Endothelial cell of umbilical vein (primary cell): ENCODE results near the gene PRPF8. TPM values are rescaled to one million over a fixed set of nuclear protein-coding genes. Genes with fewer than 3 reads are reported as not detected.
A peak's percentile ranks its signal among the peaks of the same experiment; 100 is the strongest.

ENCODE experiments used
- BruUV-seq: library from RNA; stranded (reverse); fragments of 400-500 nt; replicated peaks from 2 replicates; lab custom pipeline; 2021; lab: Mats Ljungman, UMichigan
- CTCF ChIA-PET: fragments of 300-600, 350-600 bp; sonication (Branson Sonifier 250); formaldehyde crosslinking; loops from one replicate; lab custom pipeline; 2021; ENCODE audit warnings: antibody characterized with exemption, inconsistent platforms; lab: Charles Lee
- POLR2A ChIA-PET: fragments of 300-600, 350-600 bp; sonication (Branson Sonifier 250); formaldehyde crosslinking; loops from one replicate; lab custom pipeline; 2021; ENCODE audit warnings: antibody characterized with exemption, inconsistent platforms; lab: Charles Lee
- DNase-seq: peaks from one replicate; pipeline ENCODE4 v3.0.0-alpha.2; 2011; ENCODE audit warnings: low read depth, low spot score
- FAIRE-seq: peaks from 2 replicates; lab custom pipeline; 2011; peaks lifted over from hg19 to GRCh38; lab: Jason Lieb, UNC
- H2AFZ ChIP-seq: 2 replicates; pipeline ENCODE4 v1.6.0; 2012; ENCODE audit warnings: low read depth, low read length, control low read depth, inconsistent platforms
- H3K27ac ChIP-seq: 2 replicates; pipeline ENCODE4 v1.5.1; 2011; ENCODE audit warnings: low read depth, mild to moderate bottlenecking, control low read depth, low read length, moderate library complexity; ENCODE audit not compliant: insufficient read depth
- H3K27me3 ChIP-seq, 2 experiments: 2 replicates each; pipeline versions ENCODE4 v1.6.0 to v1.6.1; 2011; ENCODE audit warnings: low read length in 2 of 2, mixed read lengths in 1 of 2; ENCODE audit not compliant: control insufficient read depth in 2 of 2, insufficient read depth in 2 of 2
- H3K36me3 ChIP-seq, 2 experiments: 2 replicates in 1 of 2; 3 replicates in 1 of 2; pipeline ENCODE4 v1.5.1; 2011; ENCODE audit warnings: low read length in 2 of 2, mild to moderate bottlenecking in 1 of 2, moderate library complexity in 1 of 2; ENCODE audit not compliant: control insufficient read depth in 2 of 2, insufficient read depth in 2 of 2; ENCODE audit errors: extremely low read depth in 1 of 2
- H3K4me1 ChIP-seq: 3 replicates; pipeline ENCODE4 v1.5.1; 2011; ENCODE audit warnings: mild to moderate bottlenecking, low read length; ENCODE audit not compliant: control insufficient read depth, insufficient read depth; ENCODE audit errors: extremely low read depth
- H3K4me2 ChIP-seq: 2 replicates; pipeline ENCODE4 v1.6.1; 2011; ENCODE audit warnings: low read length, control low read depth, mixed read lengths; ENCODE audit not compliant: insufficient read depth
- H3K4me3 ChIP-seq, 3 experiments: fragments of 200-600 bp in 1 of 3; sonication (generic), shearing (Covaris generic) in 1 of 3; replicated peaks in 1 of 3; 2 replicates each; pipeline ENCODE4 v1.5.1; 2011 to 2016; ENCODE audit warnings: control low read depth in 3 of 3, low read length in 3 of 3, mild to moderate bottlenecking in 2 of 3, inconsistent platforms in 1 of 3, low read depth in 1 of 3, moderate library complexity in 1 of 3; ENCODE audit not compliant: insufficient read depth in 1 of 3
- H3K79me2 ChIP-seq: 2 replicates; pipeline ENCODE4 v1.6.0; 2012; ENCODE audit warnings: low read length, inconsistent platforms; ENCODE audit not compliant: control insufficient read depth, insufficient read depth
- H3K9ac ChIP-seq: replicated peaks from 2 replicates; pipeline ENCODE3; 2011; ENCODE audit warnings: low read length, control low read depth; ENCODE audit not compliant: insufficient read depth; ENCODE audit errors: extremely low read depth
- H3K9me1 ChIP-seq: replicated peaks from 3 replicates; pipeline ENCODE4 v1.6.0; 2011; ENCODE audit warnings: mild to moderate bottlenecking, low read length; ENCODE audit not compliant: control insufficient read depth, insufficient read depth; ENCODE audit errors: extremely low read depth
- H3K9me3 ChIP-seq: replicated peaks from 2 replicates; pipeline ENCODE4 v1.5.1; 2012; ENCODE audit warnings: low read length, inconsistent platforms; ENCODE audit not compliant: control insufficient read depth, insufficient read depth
- H4K20me1 ChIP-seq: replicated peaks from 2 replicates; pipeline ENCODE3; 2011; ENCODE audit warnings: mild to moderate bottlenecking, low read length; ENCODE audit not compliant: control insufficient read depth, insufficient read depth; ENCODE audit errors: extremely low read depth
- CTCF ChIP-seq, 2 donors: IDR thresholded peaks; 1 replicate in 1 of 2; 2 replicates in 1 of 2; pipeline ENCODE4 v1.5.1; 2011; ENCODE audit warnings: low read length in 2 of 2, mild to moderate bottlenecking in 2 of 2, moderate library complexity in 2 of 2, control low read depth in 1 of 2, inconsistent platforms in 1 of 2, low read depth in 1 of 2; ENCODE audit not compliant: insufficient read depth in 1 of 2; ENCODE audit errors: extremely low read depth in 1 of 2
- EZH2 ChIP-seq: IDR thresholded peaks from 2 replicates; pipeline ENCODE4 v1.6.1; 2012; ENCODE audit warnings: borderline replicate concordance, low read depth, mild to moderate bottlenecking, moderate library complexity, low read length, inconsistent platforms; ENCODE audit not compliant: severe bottlenecking
- FOS ChIP-seq: IDR thresholded peaks from 2 replicates; pipeline ENCODE4 v1.6.1; 2011; ENCODE audit warnings: mild to moderate bottlenecking, low read length, moderate library complexity, borderline replicate concordance; ENCODE audit not compliant: insufficient read depth
- GATA2 ChIP-seq: IDR thresholded peaks from 2 replicates; pipeline ENCODE4 v1.7.0; 2011; ENCODE audit warnings: low read depth, mild to moderate bottlenecking, moderate library complexity, mixed read lengths, low read length; ENCODE audit not compliant: insufficient read length, insufficient read depth
- JUN ChIP-seq: IDR thresholded peaks from 2 replicates; pipeline ENCODE4 v1.6.1; 2011; ENCODE audit warnings: borderline replicate concordance, low read depth; ENCODE audit not compliant: insufficient read length, insufficient read depth
- MAX ChIP-seq: IDR thresholded peaks from 2 replicates; pipeline ENCODE4 v1.6.1; 2011; ENCODE audit not compliant: insufficient read depth, insufficient read length
- MYC ChIP-seq: IDR thresholded peaks from one replicate; pipeline ENCODE4 v1.6.1; 2011; ENCODE audit warnings: mild to moderate bottlenecking, low read depth, low read length
- POLR2A ChIP-seq: IDR thresholded peaks from 2 replicates; pipeline ENCODE4 v1.6.1; 2012; ENCODE audit warnings: low read depth, mild to moderate bottlenecking, control low read depth, low read length
- POLR2AphosphoS5 ChIP-seq: IDR thresholded peaks from 2 replicates; pipeline ENCODE4 v1.6.1; 2012; ENCODE audit warnings: low read depth, mild to moderate bottlenecking, control low read depth, low read length, moderate library complexity; ENCODE audit not compliant: insufficient read depth
- dilution Hi-C: fragments of 300-500 bp; cut with MboI; formaldehyde crosslinking; loops from one replicate; pipeline ENCODE4 v1.15.0; 2019; ENCODE audit warnings: low sequenced_read_pairs; ENCODE audit not compliant: extremely low pct_ligation_motif_present
- intact Hi-C: fragments of 100-400 bp; cut with micrococcal nuclease; formaldehyde crosslinking; loops from one replicate; pipeline ENCODE4 v1.10.0; 2022
- polyA plus RNA-seq, 4 experiments: library from polyadenylated mRNA; depleted of rRNA in 3 of 4; stranded (reverse) in 3 of 4; unstranded in 1 of 4; fragments of >200 nt; gene quantifications; 2 replicates each; pipeline versions ENCODE4 v1.2.1 to v1.2.3, GENCODE V29; 2011 to 2012; ENCODE audit warnings: missing spikeins in 1 of 4
- total RNA-seq: library from RNA; stranded (reverse); gene quantifications from 2 replicates; pipeline ENCODE4 v1.2.3, GENCODE V29; 2021

PRPF8 gene
- total and polyA plus RNA-seq, 2 donors (not counting 3 experiments of a cell fraction or from before 2014, with no cell fraction given), result 215 to 301 TPM

- no peaks in the 10 kb centered on the region for H3K79me2 ChIP-seq
- dilution Hi-C loops, result no loop called here
- H3K36me3 ChIP-seq, result peaks cover 2 to 48% of the 10 kb centered on the region in 2 experiments
- BruUV-seq, result no TSS peak
- H3K27ac ChIP-seq, result no peak overlapping the region
- no peak overlapping the region for H3K4me2 ChIP-seq
- DNase-seq, result no peak
- intact Hi-C loops, result no loop called here
- ChIA-PET POLR2A (no interaction called here), CTCF (interaction anchor here (1.1 to 2.7 kb wide), 2 partner anchors 12 to 62 kb away, joined by 3 to 7 read pairs; no protein-coding TSS in a partner anchor)
- H3K9ac ChIP-seq, result no peak overlapping the region
- no peaks in the 10 kb centered on the region for H3K9me3 ChIP-seq
- H2AFZ ChIP-seq, result no peak overlapping the region
- H3K4me3 ChIP-seq, result no peak overlapping the region
- no peaks in the 10 kb centered on the region for H3K4me1 ChIP-seq
- no peaks in the 10 kb centered on the region for H3K9me1 ChIP-seq
- no peaks in the 10 kb centered on the region for H3K27me3 ChIP-seq
- H4K20me1 ChIP-seq, result no peaks in the 10 kb centered on the region
- FAIRE-seq, result no peak
- TF ChIP-seq JUN (no peak), POLR2A (peak; percentile 49)
Measured at GRCh38 chr17:1636732-1637285, 47.9 kb downstream of the PRPF8 start.

- Histone ChIP-seq H3K9me3 (no peaks in the 10 kb centered on the region), H3K36me3 (peaks cover 2 to 48% of the 10 kb centered on the region in 2 experiments), H3K27me3 (no peaks in the 10 kb centered on the region), H3K9ac (no peak overlapping the region), H3K4me2 (no peak overlapping the region), H3K4me1 (no peaks in the 10 kb centered on the region), H3K27ac (no peak overlapping the region), H2AFZ (no peak overlapping the region), H3K79me2 (no peaks in the 10 kb centered on the region), H3K4me3 (no peak overlapping the region), H4K20me1 (no peaks in the 10 kb centered on the region), H3K9me1 (no peaks in the 10 kb centered on the region)
- ChIA-PET POLR2A (no interaction called here), CTCF (interaction anchor here (0.7 to 1.4 kb wide), 4 partner anchors 10 to 62 kb away, joined by 3 to 4 read pairs (median 3); partner anchors contain the start of gene RILP)
- DNase-seq (no peak), FAIRE-seq (no peak)
- TF ChIP-seq GATA2 (no peak), MAX (no peak), POLR2A (no peak), JUN (no peak), POLR2AphosphoS5 (no peak), FOS (no peak), CTCF (IDR thresholded peaks at IDR 0.05; ENCODE audit: extremely low read depth in 1 of 2, insufficient read depth in 1 of 2, low read depth in 1 of 2, low read length in 2 of 2) (no peak), MYC (no peak), EZH2 (no peak)
- intact Hi-C loops (no loop called here), dilution Hi-C loops (no loop called here)
- no TSS peak for BruUV-seq
Measured at GRCh38 chr17:1635675-1636465, 48.8 kb downstream of the PRPF8 start.
